Panc1 (cell line): ENCODE data around the gene IL6. TPM values are rescaled to one million over a fixed set of nuclear protein-coding genes. Genes with fewer than 3 reads are reported as not detected.

ENCODE experiments used
- ATAC-seq: fragments of 200-7000 bp; cut with Tn5 transposase; 2 replicates; pipeline ENCODE4 v1.9.1; 2020; ENCODE audit warnings: mild to moderate bottlenecking, moderate library complexity
- BruUV-seq: library from RNA; stranded (reverse); fragments of 400-500 nt; replicated peaks from 2 replicates; lab custom pipeline; 2021; lab: Mats Ljungman, UMichigan
- CTCF ChIA-PET: fragments of 300-600 bp; sonication (Branson Sonifier 250); formaldehyde crosslinking; loops from one replicate; lab custom pipeline; 2022; ENCODE audit warnings: antibody characterized with exemption; lab: Charles Lee
- POLR2A ChIA-PET: fragments of 300-600 bp; sonication (Branson Sonifier 250); formaldehyde crosslinking; loops from one replicate; lab custom pipeline; 2022; ENCODE audit warnings: antibody characterized with exemption; lab: Charles Lee
- DNase-seq: peaks from one replicate; pipeline ENCODE4 v3.0.0-alpha.2; 2010; ENCODE audit warnings: low read depth, low spot score
- H3K27ac ChIP-seq: 2 replicates; pipeline ENCODE4 v1.5.1; 2011; ENCODE audit warnings: mild to moderate bottlenecking, low read length, inconsistent platforms
- H3K27me3 ChIP-seq: fragments of 200-500 bp; sonication (Bioruptor generic); 2 replicates; pipeline ENCODE4 v1.6.0; 2014; ENCODE audit warnings: low read length, inconsistent platforms; ENCODE audit not compliant: control insufficient read depth, insufficient read depth
- H3K36me3 ChIP-seq: fragments of 200-500 bp; sonication (Bioruptor generic); 2 replicates; pipeline ENCODE4 v1.5.1; 2014; ENCODE audit warnings: inconsistent platforms, mild to moderate bottlenecking, low read length, moderate library complexity; ENCODE audit not compliant: control insufficient read depth, insufficient read depth
- H3K4me1 ChIP-seq: 2 replicates; pipeline ENCODE4 v1.5.1; 2011; ENCODE audit warnings: inconsistent platforms, mild to moderate bottlenecking, low read length, moderate library complexity; ENCODE audit not compliant: control insufficient read depth, insufficient read depth
- H3K4me3 ChIP-seq, 2 experiments: 2 replicates each; pipeline ENCODE4 v1.5.1; 2011 to 2012; ENCODE audit warnings: low read depth in 2 of 2, low read length in 2 of 2, mild to moderate bottlenecking in 2 of 2, inconsistent platforms in 1 of 2, moderate library complexity in 1 of 2
- H3K9me3 ChIP-seq: fragments of 200-500 bp; sonication (Bioruptor generic); 2 replicates; pipeline ENCODE4 v1.5.1; 2014; ENCODE audit warnings: low read depth, mild to moderate bottlenecking, inconsistent platforms, low read length, moderate library complexity; ENCODE audit not compliant: control insufficient read depth, insufficient read depth
- POLR2AphosphoS5 ChIP-seq: IDR thresholded peaks from 2 replicates; pipeline ENCODE4 v1.6.1; 2012; ENCODE audit warnings: mild to moderate bottlenecking, low read depth, low read length, moderate library complexity
- SIN3A ChIP-seq: IDR thresholded peaks from 2 replicates; pipeline ENCODE4 v1.6.1; 2012; ENCODE audit warnings: low read depth, mild to moderate bottlenecking, low read length, moderate library complexity, borderline replicate concordance; ENCODE audit not compliant: insufficient read depth
- TCF7L2 ChIP-seq: IDR thresholded peaks from 2 replicates; pipeline ENCODE4 v1.6.1; 2011; ENCODE audit warnings: mild to moderate bottlenecking, low read depth, low read length, inconsistent platforms
- in situ Hi-C: cut with HindIII; loops from 2 replicates; pipeline ENCODE4 v1.10.0; 2016; ENCODE audit warnings: low sequenced_read_pairs, low pct_unique_long_range_greater_than_20kb
- intact Hi-C: fragments of 100-400 bp; cut with micrococcal nuclease; formaldehyde crosslinking; loops from one replicate; pipeline ENCODE4 v1.10.0; 2022; ENCODE audit not compliant: unreplicated experiment
- total RNA-seq: library from RNA; stranded (reverse); gene quantifications from one replicate; pipeline ENCODE4 v1.2.1, GENCODE V29; 2021; ENCODE audit not compliant: unreplicated experiment
- TF ChIP-seq, protein P1 (sequence below): fragments of 450-650 bp; IDR thresholded peaks from 2 replicates; pipeline ENCODE4 v1.5.1; 2017; ENCODE audit warnings: mild to moderate bottlenecking
- TF ChIP-seq, protein P2 (sequence below), 2 experiments: IDR thresholded peaks; 2 replicates each; pipeline ENCODE4 v1.6.1; 2011 to 2012; ENCODE audit warnings: low read depth in 2 of 2, control low read depth in 1 of 2, low read length in 1 of 2, mild to moderate bottlenecking in 1 of 2, moderate library complexity in 1 of 2; ENCODE audit not compliant: insufficient read depth in 1 of 2

The IL6 gene
- total RNA-seq, 1 experiment from 2014 or later = not detected

DNA sequence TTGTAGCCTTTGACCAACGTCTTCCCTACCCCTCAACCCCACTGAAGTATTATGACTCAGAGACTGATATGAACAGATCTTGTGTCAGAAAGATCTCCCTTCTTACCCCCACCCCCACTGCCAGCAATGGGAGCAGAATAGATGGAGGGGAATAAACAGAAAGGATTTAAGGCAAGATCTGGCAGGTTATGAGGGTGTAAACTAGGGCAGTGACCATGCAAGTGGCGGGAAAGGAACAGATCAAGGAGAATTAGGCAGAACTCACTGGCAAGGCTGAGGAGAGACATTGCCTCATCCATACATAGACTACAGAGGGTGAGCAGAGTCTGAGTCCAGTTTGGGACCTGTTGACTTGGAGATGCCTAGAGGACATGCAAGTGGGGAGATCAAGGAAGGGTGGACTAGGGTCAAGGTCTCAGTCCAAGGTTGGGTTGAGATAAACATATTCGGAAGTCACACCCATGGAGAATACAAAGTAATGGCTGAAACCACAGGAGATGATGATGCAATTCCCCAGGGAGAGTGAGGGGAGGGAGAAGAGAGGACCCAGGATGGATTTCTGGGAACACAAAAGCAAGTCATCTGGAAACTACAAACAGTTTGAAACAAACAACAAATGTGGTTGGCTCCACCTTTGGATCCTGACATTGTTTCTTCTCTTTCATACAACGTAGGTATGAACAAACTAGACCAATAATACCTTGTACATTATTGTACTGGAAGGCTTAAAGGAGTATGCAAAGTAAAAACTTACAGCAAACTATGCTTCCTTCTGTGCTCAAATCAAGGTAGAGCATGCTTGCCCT, 44.9 kb upstream of the IL6 start:
- H3K27ac ChIP-seq = no peak overlapping the region
- ATAC-seq (no peak), DNase-seq (no peak)
- no peaks in the 10 kb centered on the region for H3K4me1 ChIP-seq
- BruUV-seq = no TSS peak
- ChIA-PET POLR2A (interaction anchor here (0.5 kb wide), 1 partner anchor 45 kb away, joined by 5 read pairs; the partner anchor contains the start of gene IL6), CTCF (no interaction called here)
- no peak overlapping the region for H3K4me3 ChIP-seq
- in situ Hi-C loops (no loop called here), intact Hi-C loops (no loop called here)
- H3K27me3 ChIP-seq = no peaks in the 10 kb centered on the region
- TF ChIP-seq, protein P1, sequence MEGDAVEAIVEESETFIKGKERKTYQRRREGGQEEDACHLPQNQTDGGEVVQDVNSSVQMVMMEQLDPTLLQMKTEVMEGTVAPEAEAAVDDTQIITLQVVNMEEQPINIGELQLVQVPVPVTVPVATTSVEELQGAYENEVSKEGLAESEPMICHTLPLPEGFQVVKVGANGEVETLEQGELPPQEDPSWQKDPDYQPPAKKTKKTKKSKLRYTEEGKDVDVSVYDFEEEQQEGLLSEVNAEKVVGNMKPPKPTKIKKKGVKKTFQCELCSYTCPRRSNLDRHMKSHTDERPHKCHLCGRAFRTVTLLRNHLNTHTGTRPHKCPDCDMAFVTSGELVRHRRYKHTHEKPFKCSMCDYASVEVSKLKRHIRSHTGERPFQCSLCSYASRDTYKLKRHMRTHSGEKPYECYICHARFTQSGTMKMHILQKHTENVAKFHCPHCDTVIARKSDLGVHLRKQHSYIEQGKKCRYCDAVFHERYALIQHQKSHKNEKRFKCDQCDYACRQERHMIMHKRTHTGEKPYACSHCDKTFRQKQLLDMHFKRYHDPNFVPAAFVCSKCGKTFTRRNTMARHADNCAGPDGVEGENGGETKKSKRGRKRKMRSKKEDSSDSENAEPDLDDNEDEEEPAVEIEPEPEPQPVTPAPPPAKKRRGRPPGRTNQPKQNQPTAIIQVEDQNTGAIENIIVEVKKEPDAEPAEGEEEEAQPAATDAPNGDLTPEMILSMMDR = no peak
- TF ChIP-seq SIN3A = no peak
- no peak for TF ChIP-seq TCF7L2
- TF ChIP-seq, protein P2, sequence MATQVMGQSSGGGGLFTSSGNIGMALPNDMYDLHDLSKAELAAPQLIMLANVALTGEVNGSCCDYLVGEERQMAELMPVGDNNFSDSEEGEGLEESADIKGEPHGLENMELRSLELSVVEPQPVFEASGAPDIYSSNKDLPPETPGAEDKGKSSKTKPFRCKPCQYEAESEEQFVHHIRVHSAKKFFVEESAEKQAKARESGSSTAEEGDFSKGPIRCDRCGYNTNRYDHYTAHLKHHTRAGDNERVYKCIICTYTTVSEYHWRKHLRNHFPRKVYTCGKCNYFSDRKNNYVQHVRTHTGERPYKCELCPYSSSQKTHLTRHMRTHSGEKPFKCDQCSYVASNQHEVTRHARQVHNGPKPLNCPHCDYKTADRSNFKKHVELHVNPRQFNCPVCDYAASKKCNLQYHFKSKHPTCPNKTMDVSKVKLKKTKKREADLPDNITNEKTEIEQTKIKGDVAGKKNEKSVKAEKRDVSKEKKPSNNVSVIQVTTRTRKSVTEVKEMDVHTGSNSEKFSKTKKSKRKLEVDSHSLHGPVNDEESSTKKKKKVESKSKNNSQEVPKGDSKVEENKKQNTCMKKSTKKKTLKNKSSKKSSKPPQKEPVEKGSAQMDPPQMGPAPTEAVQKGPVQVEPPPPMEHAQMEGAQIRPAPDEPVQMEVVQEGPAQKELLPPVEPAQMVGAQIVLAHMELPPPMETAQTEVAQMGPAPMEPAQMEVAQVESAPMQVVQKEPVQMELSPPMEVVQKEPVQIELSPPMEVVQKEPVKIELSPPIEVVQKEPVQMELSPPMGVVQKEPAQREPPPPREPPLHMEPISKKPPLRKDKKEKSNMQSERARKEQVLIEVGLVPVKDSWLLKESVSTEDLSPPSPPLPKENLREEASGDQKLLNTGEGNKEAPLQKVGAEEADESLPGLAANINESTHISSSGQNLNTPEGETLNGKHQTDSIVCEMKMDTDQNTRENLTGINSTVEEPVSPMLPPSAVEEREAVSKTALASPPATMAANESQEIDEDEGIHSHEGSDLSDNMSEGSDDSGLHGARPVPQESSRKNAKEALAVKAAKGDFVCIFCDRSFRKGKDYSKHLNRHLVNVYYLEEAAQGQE (IDR thresholded peaks at IDR 0.05; ENCODE audit: insufficient read depth in 1 of 2, low read depth in 2 of 2, low read length in 1 of 2) = no peak
- TF ChIP-seq POLR2AphosphoS5 = no peak
- no peaks in the 10 kb centered on the region for H3K36me3 ChIP-seq
- H3K9me3 ChIP-seq = no peaks in the 10 kb centered on the region

DNA sequence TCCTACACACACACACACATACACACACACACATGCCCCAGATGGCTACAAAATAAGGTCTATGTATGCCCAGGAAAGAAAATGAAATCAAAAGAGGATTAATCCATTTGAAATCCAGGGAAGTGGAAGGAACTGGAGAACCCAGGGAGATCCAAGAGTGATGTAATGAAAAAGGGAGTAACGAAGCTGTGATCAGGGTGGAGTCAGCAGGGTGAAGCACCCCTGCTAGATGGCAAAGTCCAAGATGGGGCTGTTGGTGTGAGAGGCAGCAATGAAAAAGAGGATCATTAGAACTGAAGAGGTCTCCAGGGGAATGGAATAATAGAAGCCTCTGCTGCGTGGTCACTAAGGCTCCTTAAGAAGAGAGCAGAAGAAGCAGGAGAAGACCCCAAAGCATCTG, 43.6 kb upstream of the IL6 start:
- no TSS peak for BruUV-seq
- intact Hi-C loops (no loop called here), in situ Hi-C loops (no loop called here)
- TF ChIP-seq TCF7L2 (no peak), SIN3A (no peak), POLR2AphosphoS5 (no peak)
- TF ChIP-seq, protein P2 (IDR thresholded peaks at IDR 0.05; ENCODE audit: insufficient read depth in 1 of 2, low read depth in 2 of 2, low read length in 1 of 2) = no peak
- TF ChIP-seq, protein P1 = no peak
- DNase-seq (no peak), ATAC-seq (no peak)
- POLR2A ChIA-PET = no interaction called here
- Histone ChIP-seq H3K9me3 (no peaks in the 10 kb centered on the region), H3K36me3 (no peaks in the 10 kb centered on the region), H3K27me3 (no peaks in the 10 kb centered on the region), H3K4me3 (no peak overlapping the region), H3K4me1 (no peaks in the 10 kb centered on the region), H3K27ac (no peak overlapping the region)
- CTCF ChIA-PET = no interaction called here
